HG02642 (cell line): Measurements from ENCODE around the gene KCTD7.
A peak's percentile ranks its signal among the peaks of the same experiment; 100 is the strongest.
"Not testable (repeated sequence)": the region's sequence is repeated elsewhere in the genome, so short reads cannot be mapped to it uniquely, and the experiment has no call there.

Experiments
- ATAC-seq: cut with Tn5 transposase; IDR thresholded peaks from one replicate; pipeline ENCODE4 v1.9.1; 2021; ENCODE audit warnings: mild to moderate bottlenecking; ENCODE audit not compliant: unreplicated experiment, poor library complexity

The KCTD7 gene

GRCh38 chr7:66643395-66643794, 14.7 kb downstream of the KCTD7 start:
- no peak for ATAC-seq

- not testable (repeated sequence) for ATAC-seq
Observed at GRCh38 chr7:66651026-66651425, 22.3 kb downstream of the KCTD7 start.

GRCh38 chr7:66653719-66654274, 25.1 kb downstream of the KCTD7 start:
- ATAC-seq = not testable (repeated sequence)

- ATAC-seq = peak; percentile 92
Observed at GRCh38 chr7:66654275-66655112, 25.8 kb downstream of the KCTD7 start.

GRCh38 chr7:66655113-66655806, 26.6 kb downstream of the KCTD7 start:
- ATAC-seq = not testable (repeated sequence)

- not testable (repeated sequence) for ATAC-seq
Observed at GRCh38 chr7:66655826-66656485, 27.3 kb downstream of the KCTD7 start.

GRCh38 chr7:66657798-66658197, 29.1 kb downstream of the KCTD7 start:
- no peak for ATAC-seq

GRCh38 chr7:66662646-66663264, 34.1 kb downstream of the KCTD7 start:
- ATAC-seq = no peak

GRCh38 chr7:66664590-66665293, 36.1 kb downstream of the KCTD7 start:
- ATAC-seq = no peak

- no peak for ATAC-seq
Observed at GRCh38 chr7:66666313-66666952, 37.8 kb downstream of the KCTD7 start.

- ATAC-seq = no peak
Observed at GRCh38 chr7:66667023-66667728, 38.5 kb downstream of the KCTD7 start.

GRCh38 chr7:66668112-66668511, 39.4 kb downstream of the KCTD7 start:
- ATAC-seq = no peak

GRCh38 chr7:66668677-66669076, 40.0 kb downstream of the KCTD7 start:
- ATAC-seq = no peak

GRCh38 chr7:66669088-66669487, 40.4 kb downstream of the KCTD7 start:
- no peak for ATAC-seq

- ATAC-seq = no peak
Observed at GRCh38 chr7:66669496-66669895, 40.8 kb downstream of the KCTD7 start.

GRCh38 chr7:66671034-66671433, 42.4 kb downstream of the KCTD7 start:
- no peak for ATAC-seq

- ATAC-seq = not testable (repeated sequence)
Observed at GRCh38 chr7:66671486-66671885, 42.8 kb downstream of the KCTD7 start.

GRCh38 chr7:66672432-66673123, 43.9 kb downstream of the KCTD7 start:
- ATAC-seq = not testable (repeated sequence)
